Parathyroid adenoma (tissue), 2 donors: ENCODE data around the gene ENOX1.

Experiments used
- H2AFZ ChIP-seq: fragments of 300-600 bp; sonication (generic); one replicate; pipeline ENCODE4 v1.7.0; 2017; ENCODE audit warnings: antibody characterized with exemption, mild to moderate bottlenecking
- H3K27ac ChIP-seq: fragments of 300-600 bp; sonication (generic); one replicate; pipeline ENCODE4 v1.7.0; 2017
- H3K27me3 ChIP-seq: fragments of 300-600 bp; sonication (generic); one replicate; pipeline ENCODE4 v1.7.0; 2017; ENCODE audit warnings: low read length; ENCODE audit not compliant: control insufficient read depth, insufficient read depth
- H3K36me3 ChIP-seq: fragments of 300-600 bp; sonication (generic); one replicate; pipeline ENCODE4 v1.7.0; 2017; ENCODE audit warnings: low read length; ENCODE audit not compliant: control insufficient read depth, insufficient read depth
- H3K4me1 ChIP-seq: fragments of 300-600 bp; sonication (generic); one replicate; pipeline ENCODE4 v1.7.0; 2017; ENCODE audit warnings: control low read depth
- H3K4me2 ChIP-seq: fragments of 300-600 bp; sonication (generic); one replicate; pipeline ENCODE4 v1.7.0; 2017; ENCODE audit warnings: low read length
- H3K4me3 ChIP-seq: fragments of 300-600 bp; sonication (generic); one replicate; pipeline ENCODE4 v1.7.0; 2017; ENCODE audit warnings: low read depth, low read length
- H3K79me2 ChIP-seq: fragments of 300-600 bp; sonication (generic); one replicate; pipeline ENCODE4 v1.7.0; 2017; ENCODE audit warnings: control low read depth
- H3K9ac ChIP-seq: fragments of 300-600 bp; sonication (generic); one replicate; pipeline ENCODE4 v1.7.0; 2017; ENCODE audit warnings: mild to moderate bottlenecking
- H3K9me3 ChIP-seq: fragments of 300-600 bp; sonication (generic); one replicate; pipeline ENCODE4 v1.7.0; 2017; ENCODE audit warnings: low read length; ENCODE audit not compliant: control insufficient read depth
- TF ChIP-seq, protein P1 (sequence below): fragments of 300-600 bp; sonication (generic); IDR thresholded peaks from one replicate; pipeline ENCODE4 v1.7.0; 2017; ENCODE audit warnings: antibody characterized with exemption, mild to moderate bottlenecking
- donor health status: primary hyperparathyroidism.

The ENOX1 gene

DNA sequence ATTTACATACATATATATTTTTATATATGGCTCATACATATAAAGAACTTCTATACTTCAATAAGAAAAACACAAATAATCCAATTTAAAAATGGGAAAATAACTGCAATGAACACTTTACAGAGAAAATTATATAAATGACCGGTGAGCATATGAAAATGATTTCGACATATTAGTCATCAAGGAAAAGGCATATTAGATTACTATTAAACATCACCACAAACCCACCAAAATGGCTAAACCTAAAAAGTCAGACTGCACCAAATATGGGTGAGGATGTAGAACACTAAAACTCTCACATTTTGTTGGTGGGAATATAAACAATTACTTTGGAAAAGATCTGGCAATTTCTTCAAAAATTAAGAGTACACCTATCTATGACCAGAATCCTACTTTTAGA, 316.2 kb downstream of the ENOX1 start:
- H3K9me3 ChIP-seq: no peaks in the 10 kb centered on the region
- H2AFZ ChIP-seq: no peak overlapping the region
- no peak overlapping the region for H3K4me3 ChIP-seq
- no peaks in the 10 kb centered on the region for H3K36me3 ChIP-seq
- H3K27ac ChIP-seq: no peak overlapping the region
- H3K27me3 ChIP-seq: no peaks in the 10 kb centered on the region
- no peaks in the 10 kb centered on the region for H3K4me1 ChIP-seq
- no peak overlapping the region for H3K4me2 ChIP-seq
- H3K79me2 ChIP-seq: no peaks in the 10 kb centered on the region
- no peak overlapping the region for H3K9ac ChIP-seq
- TF ChIP-seq, protein P1, sequence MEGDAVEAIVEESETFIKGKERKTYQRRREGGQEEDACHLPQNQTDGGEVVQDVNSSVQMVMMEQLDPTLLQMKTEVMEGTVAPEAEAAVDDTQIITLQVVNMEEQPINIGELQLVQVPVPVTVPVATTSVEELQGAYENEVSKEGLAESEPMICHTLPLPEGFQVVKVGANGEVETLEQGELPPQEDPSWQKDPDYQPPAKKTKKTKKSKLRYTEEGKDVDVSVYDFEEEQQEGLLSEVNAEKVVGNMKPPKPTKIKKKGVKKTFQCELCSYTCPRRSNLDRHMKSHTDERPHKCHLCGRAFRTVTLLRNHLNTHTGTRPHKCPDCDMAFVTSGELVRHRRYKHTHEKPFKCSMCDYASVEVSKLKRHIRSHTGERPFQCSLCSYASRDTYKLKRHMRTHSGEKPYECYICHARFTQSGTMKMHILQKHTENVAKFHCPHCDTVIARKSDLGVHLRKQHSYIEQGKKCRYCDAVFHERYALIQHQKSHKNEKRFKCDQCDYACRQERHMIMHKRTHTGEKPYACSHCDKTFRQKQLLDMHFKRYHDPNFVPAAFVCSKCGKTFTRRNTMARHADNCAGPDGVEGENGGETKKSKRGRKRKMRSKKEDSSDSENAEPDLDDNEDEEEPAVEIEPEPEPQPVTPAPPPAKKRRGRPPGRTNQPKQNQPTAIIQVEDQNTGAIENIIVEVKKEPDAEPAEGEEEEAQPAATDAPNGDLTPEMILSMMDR: no peak

DNA sequence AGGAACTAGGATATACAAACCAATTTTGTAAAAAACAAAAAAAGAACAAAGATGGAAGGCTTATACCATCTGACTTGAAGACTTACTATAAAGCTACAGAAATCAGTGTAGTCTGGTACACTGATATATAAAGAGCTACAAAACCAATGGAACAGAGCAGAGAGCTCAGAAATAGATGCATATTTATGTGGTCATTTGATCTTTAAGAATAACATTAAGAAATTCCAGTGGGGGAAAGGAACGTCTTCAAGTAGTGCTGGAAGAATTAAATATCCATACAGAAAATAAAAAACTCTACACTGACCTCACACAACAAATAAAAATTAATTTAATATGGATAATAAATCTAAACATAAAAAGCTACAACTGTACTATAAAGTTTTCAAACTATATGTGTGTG, 317.0 kb downstream of the ENOX1 start:
- H3K27me3 ChIP-seq: no peaks in the 10 kb centered on the region
- TF ChIP-seq, protein P1: no peak

DNA sequence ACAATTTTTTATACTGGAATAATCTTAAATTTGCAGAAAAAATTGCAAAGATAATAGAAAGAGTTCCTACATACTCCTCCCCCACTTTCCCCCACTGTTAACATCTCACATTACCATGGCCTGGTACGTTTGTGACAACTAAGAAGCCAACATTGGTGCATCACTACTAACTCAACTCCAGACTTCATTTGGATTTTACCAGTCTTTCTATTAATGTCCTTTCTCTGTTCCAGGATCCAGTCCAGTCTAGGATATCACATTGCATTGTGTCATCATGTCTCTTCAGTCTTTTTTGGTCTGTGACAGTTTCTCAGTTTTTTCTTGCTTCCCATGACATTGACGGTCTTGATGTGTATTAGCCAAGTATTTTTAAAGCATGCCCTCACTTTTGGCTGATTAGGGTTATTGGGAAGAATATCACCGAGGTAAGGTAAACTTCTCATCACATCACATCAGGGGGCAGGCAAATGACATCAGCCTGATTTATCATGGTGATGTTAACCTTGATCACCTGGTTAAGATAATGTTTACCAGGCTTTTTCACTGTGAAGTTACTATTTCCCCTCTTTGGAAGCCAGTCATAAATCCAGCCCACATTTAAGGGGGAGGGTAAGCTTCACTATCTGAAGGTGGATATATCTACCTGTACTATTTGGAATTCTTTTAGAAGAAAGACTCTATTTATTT, 322.1 kb downstream of the ENOX1 start:
- TF ChIP-seq, protein P1: no peak
- Histone ChIP-seq H3K9ac (no peak overlapping the region), H3K4me1 (no peaks in the 10 kb centered on the region), H3K4me3 (no peak overlapping the region), H3K9me3 (no peaks in the 10 kb centered on the region), H3K36me3 (no peaks in the 10 kb centered on the region), H3K27me3 (no peaks in the 10 kb centered on the region), H2AFZ (no peak overlapping the region), H3K79me2 (no peaks in the 10 kb centered on the region), H3K4me2 (no peak overlapping the region), H3K27ac (no peak overlapping the region)

More for the DNA sequence above, 317.0 kb downstream of the ENOX1 start:
- no peaks in the 10 kb centered on the region for H3K36me3 ChIP-seq
- no peak overlapping the region for H2AFZ ChIP-seq
- no peak overlapping the region for H3K27ac ChIP-seq
- H3K9me3 ChIP-seq: no peaks in the 10 kb centered on the region
- no peak overlapping the region for H3K9ac ChIP-seq
- no peaks in the 10 kb centered on the region for H3K4me1 ChIP-seq
- H3K4me2 ChIP-seq: no peak overlapping the region
- H3K79me2 ChIP-seq: no peaks in the 10 kb centered on the region
- no peak overlapping the region for H3K4me3 ChIP-seq

DNA sequence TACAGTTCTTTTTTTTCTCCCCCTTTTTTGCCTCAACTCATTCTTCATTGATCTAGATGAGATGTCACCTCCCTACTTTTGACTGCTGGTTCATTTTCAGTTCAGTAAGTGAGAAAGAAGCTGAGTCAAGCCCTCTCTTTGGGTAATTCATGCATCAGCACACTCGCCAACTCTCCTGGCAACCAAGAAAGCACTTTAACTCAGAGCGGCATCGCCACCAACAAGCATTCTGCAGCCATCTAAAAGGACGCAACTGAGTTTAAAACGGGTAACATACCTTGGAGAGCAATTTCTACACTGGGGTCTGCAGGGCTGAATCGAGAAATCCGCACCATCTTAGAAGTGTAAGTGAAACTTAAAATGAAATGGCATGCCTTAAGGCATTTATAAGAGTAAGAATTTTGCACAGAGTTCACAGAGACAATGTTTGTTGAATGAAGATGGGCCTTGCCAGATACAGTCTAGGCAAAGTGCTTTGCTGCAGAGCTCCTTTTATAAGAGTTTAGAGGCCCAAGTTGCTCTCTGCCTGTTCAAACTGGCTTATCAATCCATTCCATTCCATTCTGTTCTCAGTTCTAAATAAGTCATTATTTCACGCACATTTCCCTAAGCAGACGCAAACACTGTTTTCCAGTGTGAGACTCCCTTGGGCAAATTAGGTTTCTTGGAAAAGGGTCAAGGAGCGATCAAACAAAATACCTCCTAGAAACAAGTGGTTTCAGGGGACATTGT, 338.0 kb downstream of the ENOX1 start:
- Histone ChIP-seq H3K36me3 (no peaks in the 10 kb centered on the region), H2AFZ (no peak overlapping the region), H3K79me2 (no peaks in the 10 kb centered on the region), H3K9ac (no peak overlapping the region), H3K4me3 (no peak overlapping the region), H3K4me1 (no peaks in the 10 kb centered on the region), H3K27ac (no peak overlapping the region), H3K4me2 (no peak overlapping the region), H3K9me3 (no peaks in the 10 kb centered on the region), H3K27me3 (no peaks in the 10 kb centered on the region)
- TF ChIP-seq, protein P1: no peak

DNA sequence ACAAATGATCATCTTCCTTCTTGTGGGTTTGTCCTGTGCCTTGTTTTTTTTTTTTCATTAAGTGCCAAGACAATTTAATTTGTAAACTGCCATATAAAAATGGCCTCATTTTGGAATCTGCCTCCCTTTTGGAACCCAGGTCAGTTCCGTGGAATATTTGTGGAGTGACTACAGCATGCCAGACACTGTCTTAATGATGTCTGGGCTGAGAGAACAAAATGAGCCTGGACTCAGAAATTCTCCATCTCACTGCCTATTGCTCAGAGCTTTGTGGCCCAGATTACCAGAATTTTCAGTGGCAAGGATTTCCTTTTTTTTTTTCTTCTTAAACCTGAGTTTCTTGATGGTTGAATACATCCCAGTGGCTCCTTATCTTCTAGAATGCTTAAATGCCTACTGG, 340.6 kb downstream of the ENOX1 start:
- no peak overlapping the region for H3K27ac ChIP-seq

More for the DNA sequence above, 340.6 kb downstream of the ENOX1 start:
- no peaks in the 10 kb centered on the region for H3K9me3 ChIP-seq
- H3K9ac ChIP-seq: no peak overlapping the region
- no peaks in the 10 kb centered on the region for H3K79me2 ChIP-seq
- H3K4me3 ChIP-seq: no peak overlapping the region
- no peak overlapping the region for H2AFZ ChIP-seq
- no peak overlapping the region for H3K4me2 ChIP-seq
- no peaks in the 10 kb centered on the region for H3K27me3 ChIP-seq
- H3K36me3 ChIP-seq: no peaks in the 10 kb centered on the region
- no peaks in the 10 kb centered on the region for H3K4me1 ChIP-seq
- TF ChIP-seq, protein P1: no peak
